MCF 10A (cell line): Measurements from ENCODE around the gene KRT7. TPM values are rescaled to one million over a fixed set of nuclear protein-coding genes. Genes with fewer than 3 reads are reported as not detected.
"Not testable (repeated sequence)": the region's sequence is repeated elsewhere in the genome, so short reads cannot be mapped to it uniquely, and the experiment has no call there.

Experiments used
- BruUV-seq: library from RNA; stranded (reverse); fragments of 400-500 nt; replicated peaks from 2 replicates; lab custom pipeline; 2021; lab: Mats Ljungman, UMichigan
- CTCF ChIA-PET: fragments of 300-600 bp; sonication (Branson Sonifier 250); formaldehyde crosslinking; extraction: SDS; loops from one replicate; lab custom pipeline; 2021; ENCODE audit warnings: antibody characterized with exemption, inconsistent platforms; lab: Yijun Ruan, JAX
- POLR2A ChIA-PET: fragments of 300-600, 350-650 bp; sonication (Branson Sonifier 250); formaldehyde crosslinking; extraction: SDS; loops from one replicate; lab custom pipeline; 2020; ENCODE audit warnings: antibody characterized with exemption, inconsistent platforms; lab: Yijun Ruan, JAX
- DNase-seq: peaks from one replicate; pipeline ENCODE4 v3.0.0-alpha.2; 2018; ENCODE audit not compliant: unreplicated experiment
- H3K27ac Mint-ChIP-seq: one replicate; pipeline ENCODE4 v1.8.0; 2022; ENCODE audit warnings: mild to moderate bottlenecking, low read depth, mixed read lengths; ENCODE audit not compliant: unreplicated experiment
- H3K27me3 Mint-ChIP-seq: one replicate; pipeline ENCODE4 v1.8.0; 2022; ENCODE audit warnings: mixed read lengths; ENCODE audit not compliant: insufficient read depth, unreplicated experiment
- H3K36me3 Mint-ChIP-seq: one replicate; pipeline ENCODE4 v1.8.0; 2022; ENCODE audit warnings: mild to moderate bottlenecking, moderate library complexity, mixed read lengths; ENCODE audit not compliant: insufficient read depth, unreplicated experiment
- H3K4me1 Mint-ChIP-seq: one replicate; pipeline ENCODE4 v1.8.0; 2022; ENCODE audit warnings: mixed read lengths; ENCODE audit not compliant: insufficient read depth, unreplicated experiment
- H3K4me3 Mint-ChIP-seq: one replicate; pipeline ENCODE4 v1.8.0; 2022; ENCODE audit warnings: mild to moderate bottlenecking, moderate library complexity, mixed read lengths; ENCODE audit not compliant: unreplicated experiment
- H3K9me3 Mint-ChIP-seq: one replicate; pipeline ENCODE4 v1.8.0; 2022; ENCODE audit warnings: mixed read lengths; ENCODE audit not compliant: unreplicated experiment
- intact Hi-C: fragments of 100-400 bp; cut with micrococcal nuclease; formaldehyde crosslinking; loops from 2 replicates; pipeline ENCODE4 v1.14.1; 2022
- total RNA-seq: library from RNA; stranded (reverse); gene quantifications from 2 replicates; pipeline ENCODE4 v1.2.3, GENCODE V29; 2022
- TF ChIP-seq, protein P1 (sequence below): fragments of 200-600 bp; IDR thresholded peaks from one replicate; pipeline ENCODE4 v1.8.0; 2022; ENCODE audit warnings: antibody characterized with exemption, mild to moderate bottlenecking; ENCODE audit not compliant: unreplicated experiment

KRT7 gene
- total RNA-seq, 1 experiment from 2014 or later: 3,360 TPM

DNA sequence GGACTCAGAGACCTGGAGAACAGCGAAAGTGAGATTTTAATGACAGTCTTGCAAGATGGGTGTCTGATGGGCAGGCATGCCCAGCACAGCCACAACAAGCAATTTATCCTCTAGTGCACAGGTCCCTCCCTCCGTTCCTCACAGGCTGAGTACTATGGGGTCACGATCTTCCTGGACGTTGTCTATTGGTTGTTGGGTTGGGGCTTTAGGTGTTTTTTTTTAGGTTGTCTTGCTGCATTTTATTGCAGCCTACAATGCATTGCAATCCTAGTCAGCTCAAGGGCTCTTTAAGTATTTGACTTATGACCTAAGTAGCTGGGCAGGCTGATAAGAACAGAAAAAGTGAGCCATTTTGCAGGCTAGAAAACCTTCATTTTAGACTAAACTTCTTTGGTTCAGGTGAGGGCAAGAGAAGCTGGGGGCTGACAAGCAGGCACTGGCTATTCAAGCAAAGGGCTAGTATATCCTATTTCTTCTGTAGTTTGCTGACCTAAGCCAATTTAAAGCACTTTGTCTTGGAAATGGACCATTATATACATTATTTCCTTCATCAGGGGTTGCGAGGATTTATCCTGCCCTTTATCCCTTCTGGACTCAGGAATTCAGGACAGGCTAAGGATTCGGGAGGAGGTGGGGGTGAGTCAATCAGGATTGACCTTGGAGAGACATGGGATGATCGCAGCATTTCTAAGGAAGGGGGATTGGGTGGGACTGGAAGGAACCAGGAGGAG lies 6.0 kb downstream of the KRT7 start:
- H3K36me3 Mint-ChIP-seq: peaks cover 97% of the 10 kb centered on the region
- TF ChIP-seq, protein P1, sequence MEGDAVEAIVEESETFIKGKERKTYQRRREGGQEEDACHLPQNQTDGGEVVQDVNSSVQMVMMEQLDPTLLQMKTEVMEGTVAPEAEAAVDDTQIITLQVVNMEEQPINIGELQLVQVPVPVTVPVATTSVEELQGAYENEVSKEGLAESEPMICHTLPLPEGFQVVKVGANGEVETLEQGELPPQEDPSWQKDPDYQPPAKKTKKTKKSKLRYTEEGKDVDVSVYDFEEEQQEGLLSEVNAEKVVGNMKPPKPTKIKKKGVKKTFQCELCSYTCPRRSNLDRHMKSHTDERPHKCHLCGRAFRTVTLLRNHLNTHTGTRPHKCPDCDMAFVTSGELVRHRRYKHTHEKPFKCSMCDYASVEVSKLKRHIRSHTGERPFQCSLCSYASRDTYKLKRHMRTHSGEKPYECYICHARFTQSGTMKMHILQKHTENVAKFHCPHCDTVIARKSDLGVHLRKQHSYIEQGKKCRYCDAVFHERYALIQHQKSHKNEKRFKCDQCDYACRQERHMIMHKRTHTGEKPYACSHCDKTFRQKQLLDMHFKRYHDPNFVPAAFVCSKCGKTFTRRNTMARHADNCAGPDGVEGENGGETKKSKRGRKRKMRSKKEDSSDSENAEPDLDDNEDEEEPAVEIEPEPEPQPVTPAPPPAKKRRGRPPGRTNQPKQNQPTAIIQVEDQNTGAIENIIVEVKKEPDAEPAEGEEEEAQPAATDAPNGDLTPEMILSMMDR: no peak
- peak overlapping the region; percentile 67 for H3K27ac Mint-ChIP-seq
- POLR2A ChIA-PET: interaction anchor here (0.5 to 1.4 kb wide), 6 partner anchors 8 to 710 kb away, joined by 3 to 5 read pairs (median 3); partner anchors contain the start of gene KRT18
- intact Hi-C loops: no loop called here
- CTCF ChIA-PET: interaction anchor here (0.6 to 8.0 kb wide), 4 partner anchors 40 to 133 kb away, joined by 3 to 70 read pairs (median 4); no protein-coding TSS in a partner anchor
- no peak overlapping the region for H3K4me3 Mint-ChIP-seq
- no TSS peak for BruUV-seq
- no peaks in the 10 kb centered on the region for H3K27me3 Mint-ChIP-seq
- peaks cover 71% of the 10 kb centered on the region for H3K4me1 Mint-ChIP-seq
- DNase-seq: no peak
- no peaks in the 10 kb centered on the region for H3K9me3 Mint-ChIP-seq

DNA sequence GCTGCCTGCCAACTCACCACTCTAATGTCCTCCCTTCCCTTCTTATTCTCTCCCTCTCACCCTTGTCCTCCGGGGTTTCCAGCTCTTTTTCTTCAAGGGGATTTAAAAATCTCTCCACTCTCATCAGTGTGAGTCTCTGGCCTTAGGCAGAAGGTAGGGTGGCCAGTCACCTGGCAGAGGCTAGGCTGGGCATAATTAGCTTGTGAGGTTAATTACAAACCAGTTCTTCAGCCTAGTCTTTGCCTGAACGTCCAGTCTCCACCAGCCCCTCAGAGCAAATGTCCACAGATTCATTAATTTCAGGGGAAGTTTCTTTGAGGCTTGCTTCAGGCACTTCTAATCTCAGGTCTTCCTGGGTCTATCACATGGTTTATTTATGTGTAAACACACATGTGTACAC lies 6.7 kb downstream of the KRT7 start:
- ChIA-PET CTCF (interaction anchor here (0.6 to 1.0 kb wide), 2 partner anchors 40 to 268 kb away, joined by 3 read pairs; no protein-coding TSS in a partner anchor), POLR2A (interaction anchor here (1.0 to 1.3 kb wide), 2 partner anchors 9 to 41 kb away, joined by 3 read pairs; no protein-coding TSS in a partner anchor)
- H3K9me3 Mint-ChIP-seq: no peaks in the 10 kb centered on the region
- peaks cover 98% of the 10 kb centered on the region for H3K36me3 Mint-ChIP-seq
- no peak overlapping the region for H3K4me3 Mint-ChIP-seq
- BruUV-seq: no TSS peak
- intact Hi-C loops: no loop called here
- peak overlapping the region; percentile 31 for H3K27ac Mint-ChIP-seq
- H3K4me1 Mint-ChIP-seq: peaks cover 73% of the 10 kb centered on the region
- no peak for DNase-seq
- H3K27me3 Mint-ChIP-seq: no peaks in the 10 kb centered on the region
- TF ChIP-seq, protein P1: no peak

DNA sequence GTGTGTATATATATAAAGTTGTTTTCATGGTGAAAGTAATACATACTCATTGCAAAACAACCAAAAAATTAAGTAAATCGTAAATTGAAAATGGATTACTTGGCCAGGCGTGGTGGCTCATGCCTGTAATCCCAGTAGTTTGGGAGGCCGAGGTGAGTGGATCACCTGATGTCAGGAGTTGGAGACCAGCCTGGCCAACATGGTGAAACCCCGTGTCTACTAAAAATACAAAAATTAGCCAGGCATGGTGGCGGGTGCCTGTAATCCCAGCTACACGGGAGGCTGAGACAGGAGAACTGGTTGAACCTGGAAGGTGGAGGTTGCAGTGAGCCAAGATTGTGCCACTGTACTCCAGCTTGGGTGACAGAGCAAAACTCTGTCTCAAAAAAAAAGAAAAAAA lies 7.2 kb downstream of the KRT7 start:
- DNase-seq, BruUV-seq, H3K27ac Mint-ChIP-seq, H3K9me3 Mint-ChIP-seq, H3K4me3 Mint-ChIP-seq, intact Hi-C loops, H3K27me3 Mint-ChIP-seq: not testable (repeated sequence)
- CTCF ChIA-PET: interaction anchor here (0.6 to 1.0 kb wide), 2 partner anchors 39 to 268 kb away, joined by 3 read pairs; no protein-coding TSS in a partner anchor
- peaks cover 72% of the 10 kb centered on the region for H3K4me1 Mint-ChIP-seq
- POLR2A ChIA-PET: interaction anchor here (1.3 kb wide), 1 partner anchor 9 kb away, joined by 3 read pairs; no protein-coding TSS in a partner anchor
- peaks cover 98% of the 10 kb centered on the region for H3K36me3 Mint-ChIP-seq

DNA sequence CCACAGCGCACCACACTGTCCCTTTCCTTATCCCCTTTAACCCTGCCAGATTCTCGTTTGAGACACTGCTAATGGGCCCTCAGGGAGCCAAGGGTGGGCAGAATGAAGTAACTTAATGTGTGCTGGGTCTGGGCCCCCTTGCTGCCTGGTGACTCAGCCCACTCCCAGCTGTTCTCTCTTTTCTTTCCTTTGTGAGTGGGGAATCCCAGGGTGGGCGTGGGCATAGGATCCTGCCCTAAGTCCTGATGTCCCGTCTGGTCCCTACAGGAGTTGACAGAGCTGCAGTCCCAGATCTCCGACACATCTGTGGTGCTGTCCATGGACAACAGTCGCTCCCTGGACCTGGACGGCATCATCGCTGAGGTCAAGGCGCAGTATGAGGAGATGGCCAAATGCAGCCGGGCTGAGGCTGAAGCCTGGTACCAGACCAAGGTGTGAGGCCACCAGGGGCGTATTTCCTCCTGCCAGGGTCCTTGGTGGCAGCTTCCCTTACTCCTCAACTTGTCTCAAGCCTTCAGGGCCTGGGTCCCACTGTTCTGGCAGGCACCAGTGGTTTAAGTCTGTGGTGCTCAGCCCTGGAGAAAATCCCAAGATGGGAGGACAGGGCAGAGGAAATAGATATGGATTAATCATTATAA lies 8.3 kb downstream of the KRT7 start:
- intact Hi-C loops: no loop called here
- H3K9me3 Mint-ChIP-seq: no peaks in the 10 kb centered on the region
- POLR2A ChIA-PET: interaction anchor here (0.7 to 1.1 kb wide), 2 partner anchors 49 to 55 kb away, joined by 3 to 4 read pairs; partner anchors contain the start of gene KRT80
- TF ChIP-seq, protein P1: no peak
- no TSS peak for BruUV-seq
- H3K4me1 Mint-ChIP-seq: peaks cover 76% of the 10 kb centered on the region
- peaks cover 98% of the 10 kb centered on the region for H3K36me3 Mint-ChIP-seq
- peak; percentile 34 for DNase-seq
- CTCF ChIA-PET: interaction anchor here (0.7 to 3.0 kb wide), 2 partner anchors 9 to 918 kb away, joined by 3 to 13 read pairs; no protein-coding TSS in a partner anchor
- no peak overlapping the region for H3K4me3 Mint-ChIP-seq
- H3K27ac Mint-ChIP-seq: peak overlapping the region; percentile 10
- no peaks in the 10 kb centered on the region for H3K27me3 Mint-ChIP-seq
